Small intestine (tissue), 7 donors: ENCODE data around the gene COL6A1. TPM values are rescaled to one million over a fixed set of nuclear protein-coding genes. Genes with fewer than 3 reads are reported as not detected.
A peak's percentile ranks its signal among the peaks of the same experiment; 100 is the strongest.
"Not testable (repeated sequence)": the region's sequence is repeated elsewhere in the genome, so short reads cannot be mapped to it uniquely, and the experiment has no call there.

ENCODE experiments used
- DNase-seq, 2 donors: peaks; one replicate each; pipeline versions ENCODE4 v3.0.0 to v3.0.0-alpha.2; 2013
- FAIRE-seq: peaks from 2 replicates; lab custom pipeline; 2012; peaks lifted over from hg19 to GRCh38; lab: Jason Lieb, UNC
- H3K27ac ChIP-seq, 3 donors: one replicate each; pipeline ENCODE4 v1.5.1; 2013; ENCODE audit warnings: low read length in 2 of 3, mild to moderate bottlenecking in 2 of 3, control low read depth in 1 of 3, inconsistent platforms in 1 of 3, low read depth in 1 of 3, moderate library complexity in 1 of 3
- H3K27me3 ChIP-seq, 3 donors: one replicate each; pipeline ENCODE4 v1.6.1; 2013; ENCODE audit warnings: low read length in 3 of 3, inconsistent platforms in 1 of 3; ENCODE audit not compliant: control insufficient read depth in 3 of 3, insufficient read depth in 3 of 3
- H3K36me3 ChIP-seq, 3 donors: one replicate each; pipeline ENCODE4 v1.6.1; 2013; ENCODE audit warnings: low read length in 3 of 3, inconsistent platforms in 1 of 3, low read depth in 1 of 3, mild to moderate bottlenecking in 1 of 3, moderate library complexity in 1 of 3; ENCODE audit not compliant: control insufficient read depth in 3 of 3, insufficient read depth in 2 of 3
- H3K4me1 ChIP-seq, 3 donors: one replicate each; pipeline ENCODE4 v1.6.1; 2013; ENCODE audit warnings: low read length in 2 of 3, inconsistent platforms in 1 of 3, low read depth in 1 of 3, mild to moderate bottlenecking in 1 of 3, moderate library complexity in 1 of 3; ENCODE audit not compliant: control insufficient read depth in 3 of 3, insufficient read depth in 2 of 3
- H3K4me3 ChIP-seq, 3 donors: one replicate each; pipeline ENCODE4 v1.5.1; 2013; ENCODE audit warnings: low read length in 3 of 3, control low read depth in 1 of 3, inconsistent platforms in 1 of 3, low read depth in 1 of 3, mild to moderate bottlenecking in 1 of 3, moderate library complexity in 1 of 3
- H3K9me3 ChIP-seq, 2 donors: one replicate each; pipeline ENCODE4 v1.6.1; 2013; ENCODE audit warnings: low read depth in 1 of 2, low read length in 1 of 2; ENCODE audit not compliant: control insufficient read depth in 2 of 2, insufficient read depth in 1 of 2
- WGBS, 3 donors: extraction: QIAGEN DNeasy Blood & Tissue Kit; methylation state at CpG; one replicate each; pipeline ENCODE4 v1.1.7; 2013; 5-methylcytosine and 5-hydroxymethylcytosine counted together
- polyA plus RNA-seq, 4 donors: library from polyadenylated mRNA; stranded (reverse) in 3 of 4; unstranded in 1 of 4; fragments of 200-250 nt in 3 of 4; fragments of 120-200 nt in 1 of 4; gene quantifications; one replicate each; pipeline versions ENCODE4 v1.2.1 to v1.2.3, GENCODE V29; 2013
- donor health status: healthy with polysubstance abuse.
- donor health status: control.
- donor health status: control.
- donor health status: Bipolar disorder and iron deficiency.
- donor health status: healthy.

Gene COL6A1
- polyA plus RNA-seq, 4 donors: 6.0 to 475 (median 47.7) TPM

DNA sequence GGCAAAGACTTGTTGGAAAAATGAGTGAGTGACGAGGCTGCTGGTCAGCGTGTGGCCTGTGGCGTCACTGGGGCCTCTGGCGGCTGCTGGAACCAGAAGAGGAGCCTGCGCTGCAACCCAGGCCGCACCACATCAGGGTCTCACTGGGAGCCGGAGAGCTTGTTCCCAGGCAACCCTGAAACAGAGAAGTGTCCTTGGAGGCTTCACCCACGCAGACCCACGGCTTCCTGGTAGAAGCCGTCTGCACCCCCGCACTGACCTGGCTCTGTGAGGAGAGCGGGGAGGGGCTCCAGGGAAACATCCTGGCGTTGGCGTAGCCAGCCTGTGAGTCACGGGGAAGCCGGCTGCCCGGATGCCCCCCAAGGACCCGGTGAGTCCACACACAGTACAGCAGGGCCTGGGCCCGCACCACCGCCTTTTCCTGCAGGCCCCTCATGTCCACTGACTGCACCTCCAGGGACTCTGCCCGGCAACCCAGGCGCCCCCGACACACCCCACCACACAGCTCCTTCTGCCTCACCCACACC, 57.4 kb downstream of the COL6A1 start:
- Histone ChIP-seq H3K36me3 (no peaks in the 10 kb centered on the region), H3K4me1 (peaks cover 0 to 10% (median 5%) of the 10 kb centered on the region in 3 donors), H3K27ac (peak overlapping the region in 1 of 3 donors; percentile 68), H3K27me3 (no peaks in the 10 kb centered on the region), H3K4me3 (no peak overlapping the region), H3K9me3 (no peaks in the 10 kb centered on the region)
- no peak for FAIRE-seq
- no peak for DNase-seq
- WGBS, 3 donors: 61 to 74% (median 69%) methylated on average over 23 of the region's 23 CpGs

DNA sequence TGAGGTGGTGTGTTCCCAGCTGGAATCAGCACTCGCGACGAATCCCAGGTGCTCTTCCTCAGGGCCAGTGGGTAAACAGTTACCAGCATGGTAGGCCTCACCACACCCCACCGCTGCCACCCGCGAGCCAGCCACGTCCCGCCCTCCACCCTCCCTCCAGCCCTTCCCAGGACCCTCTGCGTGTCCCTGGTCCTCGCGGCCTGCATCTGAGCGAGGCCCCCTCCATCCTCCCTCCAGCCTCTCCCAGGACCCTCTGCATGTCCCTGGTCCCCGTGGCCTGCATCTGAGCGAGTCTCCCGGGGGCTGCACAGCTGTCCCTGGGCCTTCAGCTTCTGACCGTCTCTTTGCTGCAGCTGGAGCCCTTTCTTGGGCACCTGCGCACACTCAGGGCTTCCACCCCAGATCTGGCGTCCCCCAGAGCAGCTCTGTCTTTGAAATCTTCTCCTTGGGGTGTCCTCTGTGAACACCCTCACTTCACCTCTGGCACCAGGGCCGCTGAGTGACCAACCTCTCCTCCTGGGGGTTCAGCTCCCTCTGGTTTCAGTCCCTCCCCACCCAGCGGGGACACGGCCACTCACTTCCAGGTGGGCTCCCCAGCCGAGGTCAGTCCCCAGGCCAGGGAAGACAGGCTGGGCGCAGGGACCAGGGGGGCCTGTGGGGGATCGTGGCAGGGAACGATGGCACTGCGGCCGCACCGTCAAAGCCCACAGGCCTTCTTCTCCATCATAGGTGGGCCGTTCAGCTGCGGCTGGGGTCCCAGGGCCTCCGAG, 58.5 kb downstream of the COL6A1 start:
- no peak for DNase-seq
- no peaks in the 10 kb centered on the region for H3K9me3 ChIP-seq
- H3K36me3 ChIP-seq: no peaks in the 10 kb centered on the region
- no peak for FAIRE-seq
- H3K27ac ChIP-seq: no peak overlapping the region
- 86 to 91% (median 88%) methylated on average over 31 of the region's 31 CpGs for WGBS, 3 donors
- H3K27me3 ChIP-seq: no peaks in the 10 kb centered on the region
- H3K4me3 ChIP-seq: no peak overlapping the region
- H3K4me1 ChIP-seq: peaks cover 0 to 10% (median 4%) of the 10 kb centered on the region in 3 donors

DNA sequence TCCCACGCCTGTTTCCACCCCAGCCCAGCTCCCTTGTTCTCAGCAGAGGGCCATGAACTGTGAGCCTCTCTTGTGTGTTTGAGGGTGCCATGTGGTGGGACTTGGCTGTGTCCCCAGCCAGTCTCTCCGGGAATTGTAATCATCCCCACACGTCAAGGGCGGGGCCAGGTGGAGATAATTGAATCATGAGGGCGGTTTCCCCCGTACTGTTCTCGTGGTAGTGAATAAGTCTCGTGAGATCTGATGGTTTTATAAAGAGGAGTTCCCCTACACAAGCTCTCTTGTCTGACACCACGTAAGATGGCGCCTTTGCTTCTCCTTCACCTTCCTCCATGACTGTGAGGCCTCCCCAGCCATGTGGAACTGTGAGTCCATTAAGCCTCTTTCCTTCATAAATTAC, 59.1 kb downstream of the COL6A1 start:
- DNase-seq (no peak), FAIRE-seq (no peak)
- Histone ChIP-seq H3K4me1 (peaks cover 0 to 8% (median 4%) of the 10 kb centered on the region in 3 donors), H3K36me3 (no peaks in the 10 kb centered on the region), H3K27me3 (no peaks in the 10 kb centered on the region), H3K27ac (no peak overlapping the region), H3K4me3 (no peak overlapping the region), H3K9me3 (no peaks in the 10 kb centered on the region)
- WGBS, 3 donors: 40 to 73% (median 42%) methylated on average over 10 of the region's 10 CpGs

DNA sequence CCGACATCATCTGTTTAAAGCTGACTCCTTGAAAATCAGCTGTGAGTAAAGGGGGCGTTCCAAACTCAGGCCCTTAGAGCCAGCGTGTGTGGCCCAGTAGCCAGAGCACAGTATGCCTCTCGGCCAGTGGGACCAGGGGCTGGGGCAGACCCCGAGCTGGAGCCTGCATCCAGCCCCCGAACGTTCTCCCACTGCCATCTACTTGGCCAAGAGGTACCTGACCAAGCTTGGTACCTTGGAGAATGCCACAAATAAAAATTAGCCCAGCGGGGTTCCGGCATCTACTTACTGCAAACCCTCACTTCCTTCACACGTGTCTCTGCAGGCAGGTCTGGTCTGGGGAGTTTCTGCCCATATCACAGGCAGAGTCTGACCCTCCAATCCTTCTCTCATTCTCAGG, 59.6 kb downstream of the COL6A1 start:
- Histone ChIP-seq H3K4me1 (peaks cover 0 to 4% (median 4%) of the 10 kb centered on the region in 3 donors), H3K36me3 (no peaks in the 10 kb centered on the region), H3K27ac (no peak overlapping the region), H3K4me3 (no peak overlapping the region), H3K27me3 (no peaks in the 10 kb centered on the region), H3K9me3 (no peaks in the 10 kb centered on the region)
- no peak for FAIRE-seq
- WGBS, 3 donors: 82 to 85% (median 83%) methylated on average over 10 of the region's 10 CpGs
- no peak for DNase-seq

DNA sequence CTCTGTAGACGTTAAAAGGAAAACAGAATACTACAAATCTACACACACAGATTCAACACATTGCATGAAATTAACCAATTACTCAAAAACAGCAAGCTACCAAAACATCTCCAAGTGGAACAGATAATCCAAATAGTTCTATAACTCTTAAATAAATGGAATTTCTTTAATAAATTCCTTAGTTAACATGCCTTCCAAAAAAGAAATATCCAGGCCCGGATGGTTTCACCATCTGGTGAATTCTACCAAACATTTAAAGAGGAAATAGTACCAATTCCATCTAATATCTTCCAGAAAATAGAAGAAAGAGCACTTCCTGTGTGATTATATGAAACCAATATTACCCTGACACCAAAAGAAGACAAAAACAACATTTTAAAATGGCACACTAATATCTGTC, 63.6 kb downstream of the COL6A1 start:
- no peak overlapping the region for H3K27ac ChIP-seq
- H3K27me3 ChIP-seq: peaks cover 0 to 4% (median 0%) of the 10 kb centered on the region in 3 donors
- no peaks in the 10 kb centered on the region for H3K36me3 ChIP-seq
- H3K4me1 ChIP-seq: peaks cover 0 to 11% (median 0%) of the 10 kb centered on the region in 3 donors
- FAIRE-seq: no peak
- WGBS, 3 donors: 53 to 64% (median 59%) methylated on average over 2 of the region's 2 CpGs
- no peak overlapping the region for H3K4me3 ChIP-seq
- no peak for DNase-seq
- no peaks in the 10 kb centered on the region for H3K9me3 ChIP-seq

DNA sequence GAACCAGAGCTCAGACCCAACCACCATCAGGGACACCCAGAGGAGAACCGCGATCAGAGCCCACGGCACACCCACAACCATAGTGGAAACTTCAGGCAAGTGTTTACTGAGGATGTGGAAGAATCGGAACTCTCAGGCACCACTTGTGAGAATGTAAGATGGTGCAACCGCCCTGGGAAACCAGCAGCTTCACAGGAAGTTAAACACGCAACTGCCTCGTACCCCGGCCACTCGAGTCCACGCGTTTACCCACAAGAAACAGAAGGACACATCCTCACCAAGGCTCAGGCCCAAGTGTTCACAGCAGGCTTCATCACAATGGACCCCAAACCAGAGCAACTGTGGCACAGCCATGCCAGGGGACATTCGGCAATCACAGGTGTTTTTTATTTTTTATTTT, 64.9 kb downstream of the COL6A1 start:
- Histone ChIP-seq H3K4me3 (no peak overlapping the region), H3K4me1 (peaks cover 0 to 15% (median 0%) of the 10 kb centered on the region in 3 donors), H3K36me3 (no peaks in the 10 kb centered on the region), H3K9me3 (no peaks in the 10 kb centered on the region), H3K27ac (no peak overlapping the region), H3K27me3 (peaks cover 0 to 4% (median 0%) of the 10 kb centered on the region in 3 donors)
- WGBS, 3 donors: 81 to 91% (median 83%) methylated on average over 12 of the region's 12 CpGs
- FAIRE-seq (no peak), DNase-seq (no peak)

DNA sequence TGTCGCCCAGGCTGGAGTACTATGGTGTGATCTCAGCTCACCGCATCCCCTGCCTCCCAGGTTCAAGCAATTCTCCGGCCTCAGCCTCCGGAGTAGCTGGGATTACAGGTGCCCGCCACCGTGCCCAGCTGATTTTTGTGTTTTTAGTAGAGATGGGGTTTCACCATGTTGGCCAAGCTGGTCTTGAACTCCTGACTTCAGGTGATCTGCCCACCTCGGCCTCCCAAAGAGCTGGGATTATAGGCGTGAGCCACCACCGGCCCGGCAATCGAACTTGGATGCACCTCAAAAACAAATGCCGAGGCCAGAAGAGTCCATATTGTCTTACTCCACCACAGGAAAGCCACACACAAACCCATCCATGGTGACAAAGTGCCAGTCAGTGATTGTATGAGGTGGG, 65.3 kb downstream of the COL6A1 start:
- DNase-seq, H3K4me3 ChIP-seq, H3K27ac ChIP-seq, H3K27me3 ChIP-seq, H3K9me3 ChIP-seq, FAIRE-seq, H3K36me3 ChIP-seq: not testable (repeated sequence)
- H3K4me1 ChIP-seq: peaks cover 0 to 15% (median 0%) of the 10 kb centered on the region in 3 donors
- WGBS, 3 donors: 91 to 95% (median 93%) methylated on average over 12 of the region's 12 CpGs

DNA sequence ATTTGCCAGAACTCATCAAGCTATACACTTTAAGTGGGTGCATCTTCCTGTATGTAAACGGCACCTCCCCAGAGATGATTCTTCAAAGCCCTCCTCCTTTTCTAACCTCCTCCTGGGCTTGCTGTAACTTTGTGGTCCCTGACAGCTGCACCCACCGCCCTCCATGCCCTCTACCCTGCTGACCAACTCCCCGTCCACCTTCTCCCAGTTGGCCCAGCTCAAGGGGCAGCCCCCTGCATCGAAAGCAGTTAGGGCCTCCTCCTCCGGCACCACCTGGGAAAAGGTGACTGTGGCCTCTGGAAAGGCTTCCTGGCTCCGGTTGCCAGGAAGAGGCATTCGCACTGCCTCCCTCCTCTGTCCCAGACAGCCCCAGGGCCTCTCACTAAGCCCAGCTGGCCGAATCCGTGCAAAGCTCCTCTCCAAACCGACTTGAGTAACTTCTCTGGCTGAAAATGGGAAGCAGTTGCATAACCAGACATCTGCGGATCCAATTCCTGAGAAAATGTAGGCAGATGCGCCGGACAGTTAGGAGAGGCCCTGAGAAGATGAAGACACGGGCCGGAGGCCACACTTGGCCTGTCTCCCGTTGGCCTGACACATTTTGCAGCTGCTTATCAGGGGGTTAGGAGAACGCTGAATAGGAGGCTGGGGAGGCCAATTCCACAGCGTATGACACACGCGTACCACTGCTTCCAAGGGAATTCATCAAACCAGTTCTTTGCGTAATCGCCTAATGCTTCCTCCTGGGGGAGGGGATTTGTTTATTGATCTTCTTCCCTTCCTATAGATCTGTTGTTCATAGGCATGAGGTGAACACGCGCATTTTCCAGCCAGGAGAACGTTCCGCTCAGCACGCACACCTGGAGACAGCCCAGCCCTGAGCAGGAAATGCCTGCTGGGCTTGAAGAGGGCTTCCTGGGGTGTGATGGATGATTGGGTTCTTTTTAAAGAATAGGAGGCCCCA, 67.6 kb downstream of the COL6A1 start:
- Histone ChIP-seq H3K27ac (peak overlapping the region in 2 of 3 donors; percentile 81 to 84), H3K4me1 (peaks cover 0 to 15% (median 0%) of the 10 kb centered on the region in 3 donors), H3K4me3 (no peak overlapping the region), H3K9me3 (peaks cover 0 to 3% of the 10 kb centered on the region in 2 donors), H3K27me3 (peaks cover 0 to 4% (median 0%) of the 10 kb centered on the region in 3 donors), H3K36me3 (no peaks in the 10 kb centered on the region)
- DNase-seq (peak in 1 of 2 donors; percentile 59), FAIRE-seq (no peak)
- 50 to 57% (median 54%) methylated on average over 27 of the region's 27 CpGs for WGBS, 3 donors
